Body of pancreas (tissue), 4 donors: ENCODE results near the gene SLC25A12. TPM values are rescaled to one million over a fixed set of nuclear protein-coding genes. Genes with fewer than 3 reads are reported as not detected.

Source experiments
- ATAC-seq: fragments of 150-250 bp; one replicate; pipeline ENCODE4 v1.9.1; 2016
- DNase-seq, 4 donors: peaks; one replicate each; pipeline ENCODE4 v3.0.0-alpha.2; 2019
- H3K27ac ChIP-seq, 4 donors: fragments of 200-600 bp; sonication (generic); 1 replicate in 3 of 4; 2 replicates in 1 of 4; pipeline versions ENCODE4 v1.5.1 to v1.6.1; 2016 to 2019; ENCODE audit warnings: mild to moderate bottlenecking in 1 of 4, mixed read lengths in 1 of 4, moderate library complexity in 1 of 4
- H3K27me3 ChIP-seq, 2 donors: fragments of 200-600 bp; sonication (generic); one replicate each; pipeline ENCODE4 v1.6.0; 2016; ENCODE audit warnings: mild to moderate bottlenecking in 1 of 2
- H3K36me3 ChIP-seq, 2 donors: fragments of 200-600 bp; sonication (generic); replicated peaks in 1 of 2; 2 replicates each; pipeline ENCODE4 v1.5.1; 2016; ENCODE audit warnings: low read depth in 2 of 2; ENCODE audit not compliant: insufficient read depth in 1 of 2
- H3K4me1 ChIP-seq: fragments of 200-600 bp; sonication (generic); one replicate; pipeline ENCODE4 v1.6.0; 2016
- H3K4me3 ChIP-seq, 2 donors: fragments of 200-600 bp; sonication (generic); 1 replicate in 1 of 2; 2 replicates in 1 of 2; pipeline ENCODE4 v1.5.1; 2016 to 2019
- H3K9me3 ChIP-seq, 3 donors: fragments of 200-600 bp; sonication (generic); 1 replicate in 2 of 3; 2 replicates in 1 of 3; pipeline ENCODE4 v1.5.1; 2016
- CTCF ChIP-seq, 7 experiments: fragments of 450-650 bp in 4 of 7; fragments of 200-600 bp in 3 of 7; sonication (generic) in 3 of 7; IDR thresholded peaks; one replicate each; pipeline ENCODE4 v1.5.1; 2016 to 2019; ENCODE audit warnings: antibody characterized with exemption in 7 of 7
- POLR2A ChIP-seq, 3 donors: fragments of 450-650 bp; IDR thresholded peaks; one replicate each; pipeline ENCODE4 v1.6.1; 2016; ENCODE audit warnings: antibody characterized with exemption in 3 of 3, mild to moderate bottlenecking in 2 of 3
- WGBS, 2 donors: methylation state at CpG; one replicate each; pipeline ENCODE4 v1.1.5; 2017; 5-methylcytosine and 5-hydroxymethylcytosine counted together
- intact Hi-C: fragments of 100-400 bp; cut with DNase I; formaldehyde crosslinking; loops from one replicate; pipeline ENCODE4 v1.15.1; 2023
- total RNA-seq, 2 donors: library from RNA; depleted of rRNA; stranded (reverse); fragments of >200 nt; gene quantifications; one replicate each; pipeline ENCODE4 v1.1.0, GENCODE V29; 2016

Gene SLC25A12
- total RNA-seq, 2 donors from 2014 or later: 4.9 to 8.0 TPM

- TF ChIP-seq POLR2A (IDR thresholded peaks at IDR 0.05): no peak
- no peak for TF ChIP-seq CTCF (IDR thresholded peaks at IDR 0.05)
- WGBS, 2 donors: 91 to 100% methylated on average over 1 of the region's 1 CpG
- Histone ChIP-seq H3K27me3 (no peaks in the 10 kb centered on the region), H3K4me1 (no peaks in the 10 kb centered on the region), H3K4me3 (no peak overlapping the region), H3K27ac (no peak overlapping the region), H3K36me3 (no peaks in the 10 kb centered on the region), H3K9me3 (no peaks in the 10 kb centered on the region)
- DNase-seq (no peak), ATAC-seq (no peak)
- intact Hi-C loops: no loop called here
Observed at GRCh38 chr2:171824086-171824485, 70.0 kb downstream of the SLC25A12 start.

GRCh38 chr2:171822525-171823322 is 71.3 kb downstream of the SLC25A12 start:
- TF ChIP-seq POLR2A (IDR thresholded peaks at IDR 0.05) (no peak), CTCF (IDR thresholded peaks at IDR 0.05) (no peak)
- intact Hi-C loops: no loop called here
- WGBS, 2 donors: 69 to 100% methylated on average over 1 of the region's 1 CpG

GRCh38 chr2:171819453-171819852 is 74.6 kb downstream of the SLC25A12 start:
- intact Hi-C loops: loop anchor here (10.0 kb wide), 1 partner anchor 285 kb away; the partner anchor contains the start of gene DLX2
- TF ChIP-seq POLR2A (IDR thresholded peaks at IDR 0.05) (no peak), CTCF (IDR thresholded peaks at IDR 0.05) (no peak)
- 84 to 86% methylated on average over 1 of the region's 1 CpG for WGBS, 2 donors
- Histone ChIP-seq H3K4me1 (no peaks in the 10 kb centered on the region), H3K36me3 (no peaks in the 10 kb centered on the region), H3K9me3 (no peaks in the 10 kb centered on the region), H3K27me3 (no peaks in the 10 kb centered on the region), H3K27ac (no peak overlapping the region), H3K4me3 (no peak overlapping the region)
- DNase-seq (no peak), ATAC-seq (no peak)

More at GRCh38 chr2:171822525-171823322, 71.3 kb downstream of the SLC25A12 start:
- ATAC-seq: no peak
- H3K27ac ChIP-seq: no peak overlapping the region
- H3K36me3 ChIP-seq: no peaks in the 10 kb centered on the region
- DNase-seq: no peak
- H3K4me1 ChIP-seq: no peaks in the 10 kb centered on the region
- no peak overlapping the region for H3K4me3 ChIP-seq
- no peaks in the 10 kb centered on the region for H3K27me3 ChIP-seq
- H3K9me3 ChIP-seq: no peaks in the 10 kb centered on the region

GRCh38 chr2:171814883-171815282 is 79.2 kb downstream of the SLC25A12 start:
- ATAC-seq (no peak), DNase-seq (no peak)
- Histone ChIP-seq H3K36me3 (no peaks in the 10 kb centered on the region), H3K4me1 (no peaks in the 10 kb centered on the region), H3K27me3 (no peaks in the 10 kb centered on the region), H3K9me3 (no peaks in the 10 kb centered on the region), H3K27ac (no peak overlapping the region), H3K4me3 (no peak overlapping the region)
- TF ChIP-seq POLR2A (IDR thresholded peaks at IDR 0.05) (no peak), CTCF (IDR thresholded peaks at IDR 0.05) (no peak)
- 88% methylated on average over 5 of the region's 5 CpGs for WGBS, 2 donors
- intact Hi-C loops: loop anchor here (10.0 kb wide), 1 partner anchor 290 kb away; the partner anchor contains the start of gene DLX2
